GM18867 (cell line): Measurements from ENCODE around the gene TRAPPC2L.
"Not testable (repeated sequence)": the region's sequence is repeated elsewhere in the genome, so short reads cannot be mapped to it uniquely, and the experiment has no call there.

Experiments
- ATAC-seq: cut with Tn5 transposase; IDR thresholded peaks from one replicate; pipeline ENCODE4 v1.9.1; 2021; ENCODE audit warnings: mild to moderate bottlenecking, moderate library complexity; ENCODE audit not compliant: unreplicated experiment

The TRAPPC2L gene

DNA sequence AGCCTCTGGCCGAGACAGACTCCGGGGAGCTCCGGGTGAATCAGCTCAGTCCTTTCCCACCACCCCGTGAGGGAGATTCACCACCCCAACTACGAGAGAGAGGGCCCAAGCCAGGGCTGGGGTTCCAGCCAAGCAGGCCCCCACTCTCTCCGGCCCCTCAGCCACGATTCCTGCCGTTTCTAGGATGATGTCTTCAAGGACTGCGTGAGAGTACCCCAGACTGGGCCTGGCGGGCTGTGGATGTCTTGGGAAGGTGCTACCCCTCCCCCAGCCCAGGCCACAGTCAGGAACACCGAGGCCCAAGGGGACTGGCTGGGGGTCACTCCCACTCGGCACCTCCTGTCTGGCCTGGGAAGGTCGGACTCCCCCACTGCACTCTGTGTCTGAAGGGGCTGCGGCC, 31.1 kb downstream of the TRAPPC2L start:
- ATAC-seq: no peak

DNA sequence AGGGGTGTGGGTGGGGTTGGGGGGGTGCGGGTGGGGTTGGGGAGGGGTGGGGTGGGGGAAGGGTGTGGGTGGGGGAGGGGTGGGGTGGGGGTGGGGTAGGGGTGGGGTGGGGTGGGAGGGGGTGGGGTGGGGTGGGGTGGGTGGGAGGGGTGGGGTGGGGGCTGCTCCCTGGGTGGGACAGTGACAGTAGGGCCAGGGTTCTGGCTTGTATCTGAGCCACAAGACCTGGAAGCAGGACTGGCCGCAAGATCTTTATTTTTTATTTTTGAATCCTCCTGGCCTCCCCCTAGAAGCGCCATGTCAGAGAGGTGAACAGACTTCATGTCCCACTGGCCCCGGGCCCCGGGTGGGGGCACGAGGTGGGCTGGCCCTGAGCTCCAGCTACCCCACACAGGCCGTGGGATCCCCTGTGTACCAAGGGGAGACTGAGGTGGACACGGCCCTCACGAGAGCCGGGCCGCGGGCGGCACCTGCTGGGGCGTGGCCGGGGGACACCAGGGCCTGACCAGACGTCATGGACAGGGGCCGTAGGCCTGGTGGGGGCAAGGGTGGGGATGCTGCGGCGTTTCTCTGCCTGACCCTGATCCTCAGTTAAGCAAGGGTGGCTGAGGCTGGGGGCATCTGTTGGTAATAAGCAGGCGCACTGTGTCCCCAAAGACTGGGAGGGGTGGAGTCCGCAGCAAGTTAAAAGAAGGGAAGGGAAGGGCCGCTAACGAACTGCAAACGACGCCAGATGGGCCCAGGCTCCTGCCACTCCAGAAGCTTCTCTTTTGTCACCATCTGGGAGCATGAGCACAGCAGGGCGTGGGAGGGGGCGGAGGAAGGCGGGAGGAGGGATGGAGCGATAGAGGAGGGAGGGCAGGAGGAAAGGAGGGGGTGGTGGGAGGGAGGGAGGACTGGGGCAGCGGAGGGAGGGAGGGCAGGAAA, 31.8 kb downstream of the TRAPPC2L start:
- ATAC-seq: no peak

DNA sequence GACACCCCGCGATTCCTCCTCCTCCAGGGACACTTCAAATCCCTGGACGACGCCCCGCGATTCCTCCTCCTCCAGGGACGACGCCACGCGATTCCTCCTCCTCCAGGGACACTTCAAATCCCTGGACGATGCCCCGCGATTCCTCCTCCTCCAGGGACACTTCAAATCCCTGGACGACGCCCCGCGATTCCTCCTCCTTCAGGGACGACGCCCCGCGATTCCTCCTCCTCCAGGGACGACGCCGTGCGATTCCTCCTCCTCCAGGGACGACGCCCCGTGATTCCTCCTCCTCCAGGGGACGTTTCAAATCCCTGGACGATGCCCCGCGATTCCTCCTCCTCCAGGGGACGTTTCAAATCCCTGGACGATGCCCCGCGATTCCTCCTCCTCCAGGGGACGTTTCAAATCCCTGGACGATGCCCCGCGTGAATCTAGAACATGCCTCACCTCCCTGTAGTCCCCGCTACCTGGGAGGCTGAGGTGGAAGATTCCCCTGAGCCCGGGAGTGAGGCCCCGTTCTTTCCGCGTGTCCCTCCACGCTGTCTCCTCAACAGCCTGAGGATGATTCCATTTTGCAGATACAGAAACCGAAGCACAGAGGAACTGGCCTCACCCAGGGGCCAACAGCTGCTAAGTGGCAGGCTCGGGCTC, 32.9 kb downstream of the TRAPPC2L start:
- ATAC-seq: not testable (repeated sequence)

DNA sequence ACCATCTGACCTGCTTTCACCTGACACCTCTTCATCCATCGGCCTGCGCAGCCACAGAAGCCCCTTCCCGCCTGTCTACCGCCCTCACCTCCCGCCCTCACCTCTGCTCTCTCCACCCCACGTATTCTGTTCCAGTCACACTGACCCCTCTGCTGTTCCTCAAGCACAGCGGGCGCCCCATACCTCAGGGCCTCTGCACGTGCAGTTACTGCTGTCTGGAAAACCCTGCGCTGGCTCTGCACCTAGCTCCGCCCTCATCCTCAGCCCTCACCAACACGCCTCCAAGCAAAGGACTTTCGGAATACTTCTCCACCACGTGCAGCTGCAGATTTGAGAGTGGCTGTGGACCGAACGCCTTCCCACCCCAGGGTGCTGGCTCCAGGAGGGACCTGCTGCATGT, 34.2 kb downstream of the TRAPPC2L start:
- no peak for ATAC-seq

DNA sequence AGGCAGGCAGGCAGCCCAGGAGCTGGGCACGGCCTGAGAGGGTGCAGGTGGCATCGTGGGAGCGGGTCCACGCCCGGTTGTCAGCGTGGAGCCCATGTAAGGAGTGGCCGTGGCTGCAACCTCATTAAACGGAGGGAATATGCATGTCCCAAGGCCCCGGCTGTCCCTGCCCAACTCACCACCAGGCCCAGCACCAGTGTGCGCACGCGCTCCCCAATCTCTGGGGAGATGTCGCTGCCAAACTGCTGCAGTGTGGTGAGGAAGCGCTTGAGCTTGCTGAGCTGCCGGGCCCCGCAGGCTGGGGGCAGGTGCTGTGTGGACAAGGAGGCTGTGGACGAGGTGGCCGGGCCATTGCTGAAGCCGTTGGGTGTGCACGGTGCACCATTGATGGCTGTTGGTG, 35.1 kb downstream of the TRAPPC2L start:
- ATAC-seq: no peak

DNA sequence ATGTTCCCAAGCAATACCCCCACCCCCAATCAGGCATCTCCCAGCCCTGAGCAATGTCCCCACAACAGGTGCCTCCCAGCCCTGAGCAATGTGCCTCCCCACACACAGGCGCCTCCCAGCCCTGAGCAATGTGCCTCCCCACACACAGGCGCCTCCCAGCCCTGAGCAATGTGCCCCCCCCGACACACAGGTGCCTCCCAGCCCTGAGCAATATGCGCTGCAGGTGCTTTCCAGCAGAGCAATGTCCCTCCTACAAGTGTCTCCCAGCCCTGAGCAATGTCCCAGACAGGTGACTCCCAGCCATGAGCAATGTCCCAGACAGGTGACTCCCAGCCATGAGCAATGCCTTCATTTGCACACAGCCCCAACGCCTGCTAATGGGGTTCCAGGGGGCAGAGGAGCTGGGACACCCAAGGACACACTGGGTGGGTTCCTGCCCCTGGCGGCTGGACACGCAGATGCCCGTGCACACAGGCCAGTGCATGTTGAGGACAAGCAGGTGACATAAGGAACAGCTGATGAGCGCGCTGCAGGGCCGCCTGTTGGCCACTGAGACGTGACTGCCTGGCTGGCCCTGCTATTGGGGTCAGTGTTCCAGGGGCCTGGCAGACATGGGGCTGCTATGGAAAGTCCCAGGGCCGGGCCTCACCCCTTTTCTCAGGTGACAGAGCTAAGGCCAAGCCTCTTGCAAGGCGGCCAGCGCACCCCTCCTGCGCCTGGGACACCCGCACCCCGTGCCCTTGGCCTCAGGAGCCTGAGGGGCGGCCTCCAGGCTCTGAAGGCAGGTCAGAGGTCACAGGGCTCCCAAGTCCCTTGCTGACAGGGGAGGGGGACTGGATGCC, 36.4 kb downstream of the TRAPPC2L start:
- no peak for ATAC-seq

DNA sequence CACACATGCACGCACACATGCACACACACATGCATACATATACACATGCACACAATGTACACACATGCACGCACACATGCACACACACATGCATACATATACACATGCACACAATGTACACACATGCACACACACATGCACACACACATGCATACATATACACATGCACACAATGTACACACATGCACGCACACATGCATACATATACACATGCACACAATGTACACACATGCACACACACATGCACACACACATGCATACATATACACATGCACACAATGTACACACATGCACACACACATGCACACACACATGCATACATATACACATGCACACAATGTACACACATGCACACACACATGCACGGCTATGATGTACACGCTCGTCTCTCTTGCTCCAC, 37.3 kb downstream of the TRAPPC2L start:
- ATAC-seq: not testable (repeated sequence)

DNA sequence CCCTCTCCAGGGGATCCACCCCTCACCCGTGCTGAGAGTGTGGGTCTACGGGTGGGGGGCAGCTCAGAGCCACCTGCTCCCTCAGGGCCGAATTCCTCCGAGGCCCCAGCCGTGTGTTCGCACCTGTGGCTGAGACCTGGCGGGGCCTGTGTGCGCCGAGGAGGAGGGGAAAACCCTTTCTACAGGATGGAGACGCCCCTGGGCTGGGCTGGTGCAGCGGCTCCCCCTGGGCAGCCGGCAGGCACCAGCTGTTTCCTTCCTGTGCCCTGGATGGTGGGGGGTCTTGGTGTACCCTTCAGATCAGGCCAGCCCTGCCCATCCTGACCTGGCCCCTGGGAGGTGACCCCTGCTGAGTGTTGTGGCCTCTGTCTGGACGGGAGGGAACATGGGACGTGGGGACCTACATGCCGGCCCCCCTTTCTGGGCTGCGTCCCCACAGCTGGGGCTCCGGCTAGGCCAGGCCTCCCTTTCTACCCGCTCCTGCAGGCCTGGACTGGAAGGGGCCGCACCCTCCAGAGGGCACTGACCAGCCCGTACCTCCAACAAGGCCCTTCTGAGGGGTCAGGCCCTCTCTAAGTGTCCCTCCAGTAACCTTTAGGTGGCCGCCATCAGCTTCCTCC, 37.9 kb downstream of the TRAPPC2L start:
- no peak for ATAC-seq

DNA sequence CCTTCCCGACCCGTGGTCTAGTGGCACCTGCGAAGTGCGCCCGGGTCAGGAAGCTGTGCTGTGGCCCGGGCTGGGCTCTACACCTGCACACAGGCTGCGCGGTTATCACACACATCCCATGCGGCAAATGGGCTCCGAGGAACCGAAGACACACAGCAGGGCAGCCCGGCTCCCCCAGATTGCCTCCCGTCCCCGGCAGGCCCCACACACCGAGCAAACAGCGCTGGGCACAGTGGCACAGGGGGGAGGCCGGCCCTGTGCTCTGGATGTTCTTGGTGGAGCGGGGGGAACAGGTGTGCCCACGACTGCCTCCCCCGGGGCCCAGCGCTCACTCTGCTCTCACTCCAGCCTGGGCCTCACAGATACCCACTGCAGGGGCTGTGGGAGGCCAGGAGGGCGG, 38.4 kb downstream of the TRAPPC2L start:
- no peak for ATAC-seq

DNA sequence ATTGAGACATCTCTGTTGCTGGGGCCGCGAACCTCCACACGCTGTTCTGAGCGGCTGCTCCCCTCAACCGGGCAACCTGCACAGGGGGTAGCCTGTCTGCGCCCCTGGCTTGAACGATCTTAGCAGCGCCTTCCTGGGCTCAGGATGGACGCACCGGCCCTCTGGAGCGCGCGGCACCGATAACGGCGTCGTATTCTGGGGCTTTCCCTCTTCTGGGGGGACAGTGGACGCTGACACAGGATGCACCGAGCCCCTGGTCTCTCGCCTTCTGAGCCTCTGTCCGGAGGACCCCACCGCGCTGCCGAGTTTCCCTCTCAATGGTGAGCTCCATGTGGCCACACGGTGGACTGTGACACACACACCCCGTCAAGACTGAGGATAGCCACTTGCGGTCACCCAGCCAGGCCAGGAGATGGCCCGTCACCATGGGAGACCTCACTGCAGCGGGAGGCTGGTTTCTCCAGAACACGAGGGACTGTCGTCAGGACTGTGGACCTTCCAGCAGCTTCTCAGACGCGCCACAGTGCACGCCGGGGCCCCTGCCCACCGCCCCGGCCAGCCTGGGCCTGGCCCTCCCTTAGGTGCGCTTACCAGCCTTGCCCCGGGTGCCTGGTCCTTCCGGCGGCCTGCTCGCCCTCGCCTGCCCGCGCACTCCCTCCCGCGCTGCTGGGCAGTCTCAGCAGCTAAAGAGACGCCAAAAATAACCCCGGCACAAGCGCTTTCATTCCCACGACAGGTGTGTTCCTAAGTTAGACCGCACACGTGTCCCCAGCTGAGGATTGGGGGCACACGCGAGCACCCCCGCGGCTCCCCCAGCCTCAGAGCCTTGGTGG, 39.5 kb downstream of the TRAPPC2L start:
- ATAC-seq: no peak

DNA sequence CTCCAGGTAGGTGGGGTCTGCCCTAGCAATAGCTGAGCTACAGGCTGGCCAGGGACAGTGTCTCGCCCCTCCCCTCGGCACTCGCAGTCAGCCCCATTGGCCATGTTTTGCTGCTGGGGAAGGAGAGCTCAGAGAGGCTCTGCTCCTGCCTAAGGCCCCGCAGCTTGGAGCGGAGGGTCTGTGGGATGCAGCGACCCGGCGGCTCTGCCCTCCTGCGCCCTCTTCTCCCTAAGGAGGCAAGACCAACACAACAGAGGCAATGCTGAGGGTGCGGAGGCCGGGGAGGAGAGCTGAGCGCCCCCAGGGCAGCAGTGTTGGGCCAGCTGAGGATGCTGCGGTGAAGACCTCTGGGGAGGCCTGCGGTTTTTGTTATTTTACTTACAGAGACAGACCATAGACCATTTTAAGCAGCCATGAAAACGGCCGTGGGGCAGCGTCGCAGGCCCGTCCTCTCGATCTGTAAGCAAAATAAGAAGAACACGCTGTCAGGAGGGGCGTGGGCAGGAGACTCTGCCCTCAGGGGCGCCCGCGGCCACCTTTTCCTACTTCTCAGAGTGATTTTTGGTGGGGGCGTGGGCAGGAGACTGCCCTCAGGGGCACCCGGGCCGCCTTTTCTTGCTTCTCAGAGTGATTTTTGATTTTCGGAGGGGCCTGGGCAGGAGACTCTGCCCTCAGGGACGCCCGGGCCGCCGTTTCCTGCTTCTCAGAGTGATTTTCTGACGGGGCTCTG, 40.9 kb downstream of the TRAPPC2L start:
- ATAC-seq: no peak

DNA sequence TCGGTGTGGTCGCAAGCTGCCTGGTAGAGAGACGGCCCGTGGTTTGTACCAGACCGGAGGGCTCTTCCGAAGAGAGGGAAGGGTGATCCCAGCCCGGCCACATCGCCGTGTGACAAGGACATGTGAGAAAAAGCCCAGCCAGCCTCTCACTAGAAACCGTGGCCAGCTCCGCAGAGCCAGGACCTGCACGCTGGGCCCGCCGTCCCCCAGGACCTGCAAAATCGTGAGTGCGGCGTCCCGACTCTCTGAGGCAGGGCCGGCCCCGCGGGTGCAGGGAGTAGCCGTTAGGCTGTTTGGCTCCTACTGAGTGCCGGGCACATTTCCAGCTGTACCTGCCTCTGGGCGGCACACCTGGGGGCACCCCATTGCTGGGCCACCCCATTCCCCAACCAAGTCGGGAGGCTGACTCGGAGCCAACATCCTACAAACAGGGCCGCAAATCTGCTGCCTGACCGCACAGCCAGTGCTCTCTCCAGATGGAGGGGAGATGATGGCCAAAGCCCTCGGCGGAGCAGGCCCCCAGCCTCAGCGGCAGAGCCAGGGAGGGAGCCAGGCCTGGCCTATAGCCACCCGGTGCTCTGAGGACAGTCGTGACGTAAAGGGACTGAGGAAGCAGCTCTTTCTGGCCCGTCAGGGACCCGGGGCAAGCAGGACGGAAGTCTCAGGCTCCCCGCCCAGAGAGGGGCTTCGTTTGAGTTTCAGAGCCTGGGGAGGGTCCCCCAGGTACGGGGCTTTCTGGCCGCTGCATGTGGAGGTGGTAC, 43.2 kb downstream of the TRAPPC2L start:
- no peak for ATAC-seq

DNA sequence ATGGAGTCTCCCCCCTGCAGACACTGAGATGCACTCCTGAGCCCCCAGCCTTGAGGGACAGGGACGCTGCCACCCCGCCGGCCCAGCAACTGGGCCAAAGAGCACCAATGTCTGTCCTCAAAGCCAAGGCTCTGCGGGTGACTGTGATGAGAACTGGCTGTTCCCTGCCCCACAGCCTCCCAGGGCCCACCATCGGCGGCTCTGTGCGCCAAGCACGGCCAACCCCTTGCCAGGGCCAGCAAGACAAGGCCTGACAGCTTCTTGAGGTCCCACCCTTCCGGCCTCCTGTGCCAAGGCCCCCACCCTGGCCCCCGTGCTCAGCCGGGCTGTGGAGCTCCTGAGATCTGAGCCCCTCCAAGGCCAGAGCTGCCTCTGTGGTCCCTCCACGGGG, 43.7 kb downstream of the TRAPPC2L start:
- no peak for ATAC-seq

DNA sequence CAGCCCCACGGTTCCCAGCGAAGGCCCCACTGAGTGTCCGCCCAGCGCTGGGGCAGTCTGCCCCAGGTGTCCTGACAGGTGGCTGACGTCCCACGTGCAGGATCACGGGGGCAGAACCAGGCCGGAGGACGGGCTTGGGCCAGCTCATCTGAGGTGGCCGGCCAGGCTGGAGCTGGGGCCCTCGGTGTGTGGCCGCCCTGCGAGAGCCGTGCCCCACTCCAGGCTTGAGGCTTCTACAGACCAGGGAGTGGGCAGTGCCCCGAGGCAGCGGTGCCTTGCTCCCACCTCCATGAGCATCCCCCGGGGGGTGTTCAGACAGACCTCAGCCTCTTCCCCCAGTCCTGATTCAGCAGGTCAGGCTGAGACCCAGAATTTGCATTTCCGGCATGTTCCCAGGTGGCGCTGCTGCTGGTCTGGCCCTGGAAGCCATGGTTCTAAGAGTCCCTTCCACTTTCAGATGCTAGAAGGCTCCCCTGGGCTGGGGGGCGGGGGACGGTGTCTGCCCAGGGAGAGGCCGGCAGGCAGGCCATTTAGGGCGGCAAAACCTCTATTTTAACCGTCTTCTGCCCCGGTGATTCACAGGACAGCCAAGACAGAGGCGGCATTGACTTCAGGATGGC, 44.9 kb downstream of the TRAPPC2L start:
- no peak for ATAC-seq

DNA sequence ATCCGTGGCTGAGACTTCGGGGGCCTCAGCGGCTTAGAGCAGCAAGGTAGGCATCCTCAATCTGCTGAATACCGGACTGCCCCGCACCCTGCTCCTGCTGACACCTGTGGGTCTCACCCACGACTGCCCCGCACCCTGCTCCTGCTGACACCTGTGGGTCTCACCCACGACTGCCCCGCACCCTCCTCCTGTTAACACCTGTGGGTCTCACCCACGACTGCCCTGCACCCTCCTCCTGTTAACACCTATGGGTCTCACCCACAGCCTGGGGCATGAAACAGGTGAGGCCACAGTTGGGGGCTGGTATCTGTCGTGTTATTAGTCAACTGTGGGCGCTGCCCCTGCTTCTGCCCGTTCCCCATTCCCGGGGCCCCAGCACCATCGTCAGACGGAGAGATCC, 45.8 kb downstream of the TRAPPC2L start:
- no peak for ATAC-seq

DNA sequence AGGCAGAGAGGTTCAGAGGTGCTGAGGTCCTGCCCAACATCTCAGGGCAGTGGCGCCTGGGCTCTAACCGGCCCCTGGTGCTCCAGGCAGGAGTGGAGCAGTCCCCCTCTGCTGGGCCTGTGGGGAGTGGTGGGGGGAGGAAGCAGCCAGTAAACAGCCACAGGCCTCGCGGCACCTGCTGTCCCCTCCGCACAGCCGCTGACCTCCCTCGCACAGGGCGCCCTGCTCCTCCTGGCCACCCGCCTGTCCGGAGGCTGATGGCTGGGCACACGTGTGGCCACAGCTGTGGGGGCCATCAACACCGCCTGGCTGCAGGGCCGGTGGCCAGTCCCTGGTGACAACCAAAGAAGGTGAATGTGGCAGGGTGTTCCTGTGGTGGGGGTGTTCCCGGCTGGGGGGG, 46.3 kb downstream of the TRAPPC2L start:
- ATAC-seq: no peak

DNA sequence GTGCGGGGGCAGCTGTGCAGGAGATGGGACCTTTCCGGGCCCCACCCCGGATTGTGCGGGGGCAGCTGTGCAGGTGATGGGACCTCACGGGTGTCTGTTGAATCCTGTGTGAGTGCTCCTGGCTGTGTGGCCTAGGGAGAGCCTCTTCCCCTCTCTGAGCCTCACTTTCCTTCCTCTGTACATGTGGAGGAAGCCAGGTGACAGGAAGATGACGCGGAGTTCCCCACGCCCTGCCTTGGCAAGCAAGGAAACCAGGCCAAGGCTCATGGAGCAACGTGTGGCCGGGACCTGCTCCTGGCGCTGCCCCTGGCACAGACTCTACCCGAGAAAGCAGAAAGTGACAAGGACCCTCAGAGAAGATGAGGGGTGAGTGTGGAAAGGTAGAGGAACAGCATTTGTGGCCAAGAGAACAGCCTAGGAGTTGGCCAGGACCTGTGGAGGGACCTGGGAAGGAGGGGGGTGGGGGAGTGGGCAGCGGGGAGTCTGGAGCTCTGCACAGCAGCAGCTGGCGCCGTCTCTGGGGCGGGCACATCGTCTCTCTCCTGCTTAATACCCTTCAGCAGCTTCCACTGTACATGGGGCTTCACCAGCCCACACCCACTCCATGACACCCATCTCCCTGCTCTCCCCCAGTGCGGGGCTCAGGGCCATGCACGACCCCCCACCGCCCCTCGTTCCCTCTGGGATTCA, 47.9 kb downstream of the TRAPPC2L start:
- ATAC-seq: no peak

DNA sequence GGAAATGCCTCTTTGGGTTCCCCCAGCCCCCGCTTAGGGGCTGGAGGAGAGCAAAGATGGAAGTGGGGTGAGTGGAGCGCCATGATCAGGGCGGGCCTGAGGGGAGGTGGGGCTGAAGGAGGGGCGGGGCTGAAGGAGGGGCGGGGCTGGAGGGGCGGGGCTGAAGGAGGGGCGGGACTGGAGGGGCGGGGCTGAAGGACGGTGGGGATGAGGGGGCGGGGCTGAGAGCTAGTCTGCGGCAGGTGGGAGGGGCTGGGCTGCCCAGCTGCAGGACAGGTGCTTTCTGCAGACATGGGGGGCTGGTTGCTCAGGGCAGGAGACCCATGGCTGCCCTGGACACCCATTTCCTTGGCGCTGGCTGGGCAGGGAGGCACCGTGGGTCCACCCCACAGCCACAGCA, 48.6 kb downstream of the TRAPPC2L start:
- ATAC-seq: no peak
